ENCODE measurements around the gene MYO15B.
A peak's percentile ranks its signal among the peaks of the same experiment; 100 is the strongest.

The MYO15B gene

DNA sequence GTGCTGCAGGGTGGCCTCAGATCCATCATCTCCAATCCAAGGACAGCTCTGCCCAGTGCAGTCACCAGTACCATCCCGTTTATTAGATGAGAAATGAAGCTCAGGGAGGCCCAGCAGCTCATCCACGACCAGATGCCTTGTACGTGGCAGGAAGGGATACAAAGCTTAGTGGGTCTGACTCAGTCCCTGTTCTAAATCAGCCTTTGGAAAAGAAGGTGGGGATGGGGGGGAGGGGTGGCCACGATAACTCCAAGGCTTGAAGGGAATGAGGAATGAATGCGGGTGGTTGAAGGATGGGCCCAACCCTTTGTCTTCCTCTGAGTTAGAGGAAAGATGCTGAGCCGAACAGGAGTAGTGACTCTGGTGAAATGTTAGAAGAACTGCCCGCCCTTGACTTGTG, 36.3 kb upstream of the MYO15B start:
- TF ChIP-seq CTCF (IDR thresholded peaks at IDR 0.05), result no peak
- Mint-ChIP-seq H3K27me3 (ENCODE audit: low read depth, poor library complexity) (peaks cover 13% of the 10 kb centered on the region), H3K4me3 (no peak overlapping the region), H3K9me3 (no peaks in the 10 kb centered on the region), H3K27ac (no peak overlapping the region), H3K36me3 (ENCODE audit: low read depth) (no peaks in the 10 kb centered on the region), H3K4me1 (peaks cover 56% of the 10 kb centered on the region)
- no peak for DNase-seq

- Mint-ChIP-seq H3K27me3 (ENCODE audit: low read depth, poor library complexity) (peaks cover 5% of the 10 kb centered on the region), H3K27ac (peak overlapping the region; percentile 83)
- TF ChIP-seq CTCF (IDR thresholded peaks at IDR 0.05), result no peak
Measured at GRCh38 chr17:75552425-75553294, 34.9 kb upstream of the MYO15B start.

GRCh38 chr17:75553295-75554110, 34.1 kb upstream of the MYO15B start:
- peak overlapping the region; percentile 59 for H3K27ac Mint-ChIP-seq
- DNase-seq, result no peak
- peaks cover 4% of the 10 kb centered on the region for H3K27me3 Mint-ChIP-seq (ENCODE audit: low read depth, poor library complexity)
- H3K9me3 Mint-ChIP-seq, result no peaks in the 10 kb centered on the region
- no peak overlapping the region for H3K4me3 Mint-ChIP-seq
- no peak for TF ChIP-seq CTCF (IDR thresholded peaks at IDR 0.05)
- peaks cover 63% of the 10 kb centered on the region for H3K4me1 Mint-ChIP-seq
- no peaks in the 10 kb centered on the region for H3K36me3 Mint-ChIP-seq (ENCODE audit: low read depth)

More at GRCh38 chr17:75552425-75553294, 34.9 kb upstream of the MYO15B start:
- peaks cover 60% of the 10 kb centered on the region for H3K4me1 Mint-ChIP-seq
- peak; percentile 41 for DNase-seq
- H3K4me3 Mint-ChIP-seq, result no peak overlapping the region
- no peaks in the 10 kb centered on the region for H3K36me3 Mint-ChIP-seq (ENCODE audit: low read depth)
- H3K9me3 Mint-ChIP-seq, result no peaks in the 10 kb centered on the region

DNA sequence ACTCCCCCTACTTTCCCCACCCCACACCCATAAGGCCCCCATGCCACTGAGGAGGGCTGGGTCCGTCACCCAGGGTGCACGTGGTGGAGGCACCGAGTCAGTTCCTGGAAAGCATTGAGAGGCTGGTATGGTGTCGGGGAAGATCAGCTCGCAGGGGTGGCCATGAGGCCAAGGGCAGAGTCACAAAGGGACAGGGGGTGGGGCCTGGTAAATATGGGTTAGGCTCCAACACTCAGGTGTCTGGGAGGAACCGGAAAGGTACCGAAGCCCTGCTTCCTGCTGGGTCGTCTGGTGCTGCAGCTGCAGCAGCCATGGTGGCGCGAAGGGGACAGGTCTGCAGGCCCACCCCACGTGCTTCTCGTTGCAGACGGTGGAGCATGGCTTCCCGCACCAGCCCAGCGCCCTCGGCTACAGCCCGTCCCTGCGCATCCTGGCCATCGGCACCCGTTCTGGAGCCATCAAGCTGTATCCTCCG, 31.9 kb upstream of the MYO15B start:
- no peaks in the 10 kb centered on the region for H3K9me3 Mint-ChIP-seq
- DNase-seq, result no peak
- H3K27me3 Mint-ChIP-seq (ENCODE audit: low read depth, poor library complexity), result no peaks in the 10 kb centered on the region
- no peak overlapping the region for H3K27ac Mint-ChIP-seq
- peaks cover 58% of the 10 kb centered on the region for H3K4me1 Mint-ChIP-seq
- H3K4me3 Mint-ChIP-seq, result no peak overlapping the region
- H3K36me3 Mint-ChIP-seq (ENCODE audit: low read depth), result no peaks in the 10 kb centered on the region
- no peak for TF ChIP-seq CTCF (IDR thresholded peaks at IDR 0.05)

DNA sequence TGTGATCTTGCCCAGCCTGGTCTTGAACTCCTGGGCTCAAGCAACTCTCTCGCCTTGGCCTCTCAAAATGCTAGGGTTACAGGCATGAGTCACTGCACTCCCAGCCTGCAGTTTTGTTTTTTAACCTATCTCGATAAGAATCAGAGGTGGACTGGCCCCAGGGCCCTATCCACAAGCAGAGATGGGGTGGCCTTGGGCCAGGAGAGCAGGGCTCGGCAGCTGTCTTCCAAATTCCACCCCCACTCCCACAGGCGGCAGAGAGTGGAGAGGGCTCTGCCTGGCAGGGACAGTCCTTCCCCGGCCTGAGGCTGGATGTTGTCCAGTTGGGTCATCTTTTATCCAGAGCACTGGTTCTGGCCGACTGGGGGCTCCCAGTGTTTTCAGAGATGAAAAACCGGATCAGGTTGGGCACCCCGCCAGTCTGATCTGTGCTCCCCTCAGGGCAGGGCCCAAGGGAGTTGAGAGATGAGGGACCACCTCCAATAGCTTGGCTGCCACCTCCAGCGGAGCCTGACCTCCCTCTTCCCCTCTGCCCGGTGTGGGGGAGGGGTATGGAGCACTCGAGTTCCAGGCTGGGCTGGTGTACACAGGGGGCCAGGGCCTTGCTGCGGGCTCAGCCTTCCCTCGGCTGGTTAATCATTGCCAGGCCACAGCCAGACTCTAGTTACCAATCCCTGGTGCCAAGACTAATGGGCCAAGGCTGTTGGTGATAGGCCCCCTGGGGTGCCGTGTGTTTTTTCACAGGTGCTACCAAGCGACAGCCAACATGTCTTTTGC, 30.3 kb upstream of the MYO15B start:
- peak; percentile 61 for DNase-seq

More for the DNA sequence above, 30.3 kb upstream of the MYO15B start:
- H3K27ac Mint-ChIP-seq, result no peak overlapping the region
- no peak for TF ChIP-seq CTCF (IDR thresholded peaks at IDR 0.05)
- no peaks in the 10 kb centered on the region for H3K36me3 Mint-ChIP-seq (ENCODE audit: low read depth)
- no peaks in the 10 kb centered on the region for H3K9me3 Mint-ChIP-seq
- H3K4me1 Mint-ChIP-seq, result peaks cover 49% of the 10 kb centered on the region
- H3K4me3 Mint-ChIP-seq, result no peak overlapping the region
- no peaks in the 10 kb centered on the region for H3K27me3 Mint-ChIP-seq (ENCODE audit: low read depth, poor library complexity)
